ENCODE results near the gene EZR. TPM values are rescaled to one million over a fixed set of nuclear protein-coding genes. Genes with fewer than 3 reads are reported as not detected.
"Not testable (repeated sequence)": the region's sequence is repeated elsewhere in the genome, so short reads cannot be mapped to it uniquely, and the experiment has no call there.

EZR gene
- total and polyA plus RNA-seq, 11 donors: 114 to 541 (median 161) TPM

GRCh38 chr6:158797331-158798310 lies 21.5 kb downstream of the EZR start:
- Histone ChIP-seq H3K27me3 (no peaks in the 10 kb centered on the region), H3K27ac (peak overlapping the region in 11 of 12 donors; percentile 25 to 77 (median 74)), H3K4me3 (no peak overlapping the region), H3K36me3 (no peaks in the 10 kb centered on the region), H3K4me1 (peaks cover 3 to 90% (median 48%) of the 10 kb centered on the region in 12 donors), H3K9me3 (no peaks in the 10 kb centered on the region)
- ATAC-seq (peak in 3 of 4 donors; percentile 4 to 18 (median 18)), DNase-seq (no peak)
- 33 to 46% (median 39%) methylated on average over 3 of the region's 3 CpGs for WGBS, 4 donors
- TF ChIP-seq POLR2A (IDR thresholded peaks at IDR 0.05): no peak
- TF ChIP-seq, protein P1, sequence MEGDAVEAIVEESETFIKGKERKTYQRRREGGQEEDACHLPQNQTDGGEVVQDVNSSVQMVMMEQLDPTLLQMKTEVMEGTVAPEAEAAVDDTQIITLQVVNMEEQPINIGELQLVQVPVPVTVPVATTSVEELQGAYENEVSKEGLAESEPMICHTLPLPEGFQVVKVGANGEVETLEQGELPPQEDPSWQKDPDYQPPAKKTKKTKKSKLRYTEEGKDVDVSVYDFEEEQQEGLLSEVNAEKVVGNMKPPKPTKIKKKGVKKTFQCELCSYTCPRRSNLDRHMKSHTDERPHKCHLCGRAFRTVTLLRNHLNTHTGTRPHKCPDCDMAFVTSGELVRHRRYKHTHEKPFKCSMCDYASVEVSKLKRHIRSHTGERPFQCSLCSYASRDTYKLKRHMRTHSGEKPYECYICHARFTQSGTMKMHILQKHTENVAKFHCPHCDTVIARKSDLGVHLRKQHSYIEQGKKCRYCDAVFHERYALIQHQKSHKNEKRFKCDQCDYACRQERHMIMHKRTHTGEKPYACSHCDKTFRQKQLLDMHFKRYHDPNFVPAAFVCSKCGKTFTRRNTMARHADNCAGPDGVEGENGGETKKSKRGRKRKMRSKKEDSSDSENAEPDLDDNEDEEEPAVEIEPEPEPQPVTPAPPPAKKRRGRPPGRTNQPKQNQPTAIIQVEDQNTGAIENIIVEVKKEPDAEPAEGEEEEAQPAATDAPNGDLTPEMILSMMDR (IDR thresholded peaks at IDR 0.05): no peak
- intact Hi-C loops (cut with DNase I): loop anchor here in 3 of 10 donors (5.0 to 10.0 kb wide), 3 partner anchors 93 to 177 kb away; no protein-coding TSS in a partner anchor

GRCh38 chr6:158796353-158796752 lies 22.8 kb downstream of the EZR start:
- Histone ChIP-seq H3K4me1 (peaks cover 0 to 89% (median 41%) of the 10 kb centered on the region in 12 donors), H3K27me3 (no peaks in the 10 kb centered on the region), H3K9me3 (no peaks in the 10 kb centered on the region), H3K27ac (peak overlapping the region in 1 of 12 donors; percentile 76), H3K4me3 (no peak overlapping the region), H3K36me3 (no peaks in the 10 kb centered on the region)
- intact Hi-C loops (cut with DNase I): loop anchor here in 3 of 10 donors (5.0 to 10.0 kb wide), 3 partner anchors 92 to 178 kb away; no protein-coding TSS in a partner anchor
- TF ChIP-seq POLR2A (IDR thresholded peaks at IDR 0.05): no peak
- TF ChIP-seq, protein P1 (IDR thresholded peaks at IDR 0.05): no peak
- no peak for DNase-seq
- WGBS, 4 donors: 79 to 89% (median 88%) methylated on average over 3 of the region's 3 CpGs
- ATAC-seq: no peak

DNA sequence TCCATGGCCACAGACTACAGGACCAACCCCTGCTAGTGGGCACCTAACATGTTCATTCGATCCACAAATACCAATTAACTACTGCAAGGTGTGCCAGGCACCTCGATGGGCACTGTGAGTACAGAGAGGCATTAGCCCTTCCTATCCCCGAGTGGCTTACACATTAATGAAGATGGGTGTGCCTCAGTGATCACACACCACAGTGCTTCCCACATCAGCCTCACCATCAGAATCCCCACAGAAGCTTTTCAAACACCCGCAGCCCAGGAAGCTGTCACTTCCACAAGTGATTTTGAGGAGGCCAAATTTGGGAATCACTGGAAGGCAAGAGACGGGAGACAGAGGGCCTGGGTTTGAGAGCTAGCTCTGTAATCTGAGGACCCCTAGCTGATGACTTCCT lies 23.7 kb downstream of the EZR start:
- WGBS, 4 donors: 76 to 84% (median 83%) methylated on average over 4 to 5 of the region's 5 CpGs
- no peaks in the 10 kb centered on the region for H3K9me3 ChIP-seq
- no peak overlapping the region for H3K4me3 ChIP-seq
- TF ChIP-seq, protein P1 (IDR thresholded peaks at IDR 0.05): no peak
- TF ChIP-seq POLR2A (IDR thresholded peaks at IDR 0.05): no peak
- no peak overlapping the region for H3K27ac ChIP-seq
- H3K4me1 ChIP-seq: peaks cover 0 to 91% (median 40%) of the 10 kb centered on the region in 12 donors
- ATAC-seq (no peak), DNase-seq (no peak)
- H3K36me3 ChIP-seq: no peaks in the 10 kb centered on the region
- H3K27me3 ChIP-seq: no peaks in the 10 kb centered on the region
- intact Hi-C loops (cut with DNase I): loop anchor here in 3 of 10 donors (5.0 to 10.0 kb wide), 3 partner anchors 91 to 179 kb away; no protein-coding TSS in a partner anchor

DNA sequence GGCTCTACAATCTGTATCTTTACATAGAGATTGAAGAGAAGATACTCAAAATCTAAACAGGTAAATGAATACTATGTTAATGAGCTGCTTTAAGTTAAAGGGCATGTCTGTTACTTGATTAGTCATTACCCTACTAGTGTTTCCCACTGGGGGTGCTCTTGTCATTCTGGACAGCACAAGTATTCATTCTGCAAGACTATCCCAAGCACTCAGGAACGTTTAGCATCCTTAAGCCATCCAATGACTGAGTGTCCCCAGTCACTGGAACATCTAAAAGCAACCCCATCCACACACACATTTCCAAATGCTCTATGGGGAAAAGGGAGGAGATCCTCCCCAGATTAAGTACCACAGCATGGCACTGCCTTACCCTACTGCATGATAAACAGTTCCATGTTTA lies 25.7 kb downstream of the EZR start:
- Histone ChIP-seq H3K36me3 (peaks cover 0 to 9% (median 6%) of the 10 kb centered on the region in 9 donors), H3K4me3 (no peak overlapping the region), H3K9me3 (no peaks in the 10 kb centered on the region), H3K4me1 (peaks cover 0 to 77% (median 27%) of the 10 kb centered on the region in 12 donors), H3K27me3 (no peaks in the 10 kb centered on the region), H3K27ac (peak overlapping the region in 1 of 12 donors; percentile 15)
- no peak for DNase-seq
- peak; percentile 29 to 67 (median 55) for ATAC-seq
- intact Hi-C loops (cut with DNase I): loop anchor here in 5 of 10 donors (5.0 to 10.0 kb wide), 3 partner anchors 89 to 181 kb away; no protein-coding TSS in a partner anchor
- TF ChIP-seq POLR2A (IDR thresholded peaks at IDR 0.05): no peak
- TF ChIP-seq, protein P1 (IDR thresholded peaks at IDR 0.05): peak in 11 of 12 donors; percentile 12 to 57 (median 38)
- 7 to 23% (median 11%) methylated on average over 1 of the region's 1 CpG for WGBS, 4 donors

GRCh38 chr6:158792505-158792904 lies 26.7 kb downstream of the EZR start:
- H3K27ac ChIP-seq, H3K4me3 ChIP-seq, H3K27me3 ChIP-seq, H3K9me3 ChIP-seq, ATAC-seq, DNase-seq: not testable (repeated sequence)
- Histone ChIP-seq H3K36me3 (peaks cover 0 to 19% (median 15%) of the 10 kb centered on the region in 9 donors), H3K4me1 (peaks cover 0 to 68% (median 21%) of the 10 kb centered on the region in 12 donors)
- intact Hi-C loops (cut with DNase I): loop anchor here in 5 of 10 donors (5.0 to 10.0 kb wide), 3 partner anchors 88 to 182 kb away; no protein-coding TSS in a partner anchor
- WGBS, 4 donors: 72 to 82% (median 77%) methylated on average over 10 of the region's 10 CpGs
